Rectal smooth muscle tissue (tissue), 1 donor: ENCODE measurements around the gene DHDDS.
A peak's percentile ranks its signal among the peaks of the same experiment; 100 is the strongest.

ENCODE experiments used
- H3K27ac ChIP-seq: one replicate; pipeline ENCODE4 v1.7.0; 2013; ENCODE audit warnings: low read depth, low read length, inconsistent platforms
- H3K27me3 ChIP-seq: one replicate; pipeline ENCODE4 v1.7.0; 2013; ENCODE audit warnings: low read length; ENCODE audit not compliant: control insufficient read depth, insufficient read depth
- H3K36me3 ChIP-seq: one replicate; pipeline ENCODE4 v1.7.0; 2013; ENCODE audit warnings: low read length; ENCODE audit not compliant: control insufficient read depth, insufficient read depth
- H3K4me1 ChIP-seq: one replicate; pipeline ENCODE4 v1.7.0; 2013; ENCODE audit warnings: low read length; ENCODE audit not compliant: control insufficient read depth, insufficient read depth
- H3K4me3 ChIP-seq: one replicate; pipeline ENCODE4 v1.7.0; 2013; ENCODE audit warnings: low read length
- H3K9ac ChIP-seq: one replicate; pipeline ENCODE4 v1.7.0; 2013; ENCODE audit warnings: low read length

The DHDDS gene

GRCh38 chr1:26471498-26472319 lies 39.6 kb downstream of the DHDDS start:
- H3K27me3 ChIP-seq = no peaks in the 10 kb centered on the region
- peaks cover 12% of the 10 kb centered on the region for H3K36me3 ChIP-seq
- H3K9ac ChIP-seq = no peak overlapping the region
- H3K4me1 ChIP-seq = peaks cover 11% of the 10 kb centered on the region
- H3K4me3 ChIP-seq = peak overlapping the region; percentile 80
- peak overlapping the region; percentile 100 for H3K27ac ChIP-seq

- peak within 1 kb of the TSS; percentile 80 for H3K4me3 ChIP-seq
- peak within 1 kb of the TSS; percentile 76 for H3K9ac ChIP-seq
- H3K27me3 ChIP-seq = no peaks in the 10 kb centered on the region
- peak within 1 kb of the TSS; percentile 100 for H3K27ac ChIP-seq
- H3K4me1 ChIP-seq = peaks cover 11% of the 10 kb centered on the region
- H3K36me3 ChIP-seq = peaks cover 6% of the 10 kb centered on the region
These were observed 40.3 kb downstream of the DHDDS start, which contains the start of gene HMGN2 for GRCh38 chr1:26472320-26472900. TSS of gene HMGN2 (plus strand) at chr1:26472440. CDS start at chr1:26472613, 173 bp downstream.

GRCh38 chr1:26472901-26473845 lies 41.1 kb downstream of the DHDDS start:
- H3K27me3 ChIP-seq = no peaks in the 10 kb centered on the region
- peak overlapping the region; percentile 100 for H3K27ac ChIP-seq
- peaks cover 5% of the 10 kb centered on the region for H3K36me3 ChIP-seq
- peak overlapping the region; percentile 80 for H3K4me3 ChIP-seq
- peaks cover 11% of the 10 kb centered on the region for H3K4me1 ChIP-seq
- peak overlapping the region; percentile 13 for H3K9ac ChIP-seq

DNA sequence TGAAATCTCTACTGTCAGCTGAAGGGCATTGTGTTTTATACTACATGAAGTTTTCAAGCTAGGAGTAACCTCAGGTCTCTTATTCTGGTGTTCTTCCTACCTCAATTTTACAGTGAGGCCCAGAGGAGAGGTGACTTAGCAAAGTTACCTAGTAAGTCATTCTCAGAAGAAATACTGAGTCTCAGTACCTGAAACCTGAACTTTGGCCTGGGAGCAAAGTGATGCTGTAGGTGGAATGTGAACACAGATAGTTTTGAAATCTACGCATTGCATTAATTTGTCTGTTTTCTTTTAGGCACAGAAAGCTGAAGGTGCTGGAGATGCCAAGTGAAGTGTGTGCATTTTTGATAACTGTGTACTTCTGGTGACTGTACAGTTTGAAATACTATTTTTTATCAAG lies 42.7 kb downstream of the DHDDS start:
- no peak overlapping the region for H3K4me3 ChIP-seq
- no peak overlapping the region for H3K27ac ChIP-seq
- H3K36me3 ChIP-seq = peaks cover 5% of the 10 kb centered on the region
- H3K4me1 ChIP-seq = peaks cover 11% of the 10 kb centered on the region
- H3K9ac ChIP-seq = no peak overlapping the region
- H3K27me3 ChIP-seq = no peaks in the 10 kb centered on the region

DNA sequence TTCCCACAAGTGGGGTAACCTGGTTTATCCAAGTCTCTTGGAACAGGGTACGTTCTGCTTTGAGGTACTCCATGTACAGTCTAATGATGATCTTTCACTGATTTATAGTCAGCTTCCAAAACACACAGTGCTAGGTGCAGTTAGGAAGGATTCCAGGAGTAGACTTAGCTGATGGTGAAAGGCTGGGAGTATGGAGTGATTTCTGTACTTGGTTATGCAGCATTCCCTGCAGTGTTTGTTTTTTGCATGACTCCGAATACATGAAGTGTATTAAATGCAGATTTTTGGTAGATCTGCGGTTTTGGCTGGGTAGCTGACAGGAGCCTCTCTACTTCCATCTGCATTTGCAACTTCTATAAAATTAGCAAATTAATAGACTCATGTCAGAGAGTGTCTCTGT lies 43.9 kb downstream of the DHDDS start:
- no peak overlapping the region for H3K9ac ChIP-seq
- no peak overlapping the region for H3K27ac ChIP-seq
- peaks cover 11% of the 10 kb centered on the region for H3K4me1 ChIP-seq
- H3K36me3 ChIP-seq = peaks cover 5% of the 10 kb centered on the region
- no peak overlapping the region for H3K4me3 ChIP-seq
- no peaks in the 10 kb centered on the region for H3K27me3 ChIP-seq

- Histone ChIP-seq H3K9ac (no peak overlapping the region), H3K27me3 (no peaks in the 10 kb centered on the region), H3K36me3 (peaks cover 5% of the 10 kb centered on the region), H3K27ac (no peak overlapping the region), H3K4me3 (no peak overlapping the region), H3K4me1 (peaks cover 5% of the 10 kb centered on the region)
These were observed 44.8 kb downstream of the DHDDS start for GRCh38 chr1:26476958-26477357.

- Histone ChIP-seq H3K27me3 (no peaks in the 10 kb centered on the region), H3K27ac (no peak overlapping the region), H3K9ac (no peak overlapping the region), H3K4me3 (no peak overlapping the region), H3K4me1 (peaks cover 5% of the 10 kb centered on the region), H3K36me3 (peaks cover 5% of the 10 kb centered on the region)
These were observed 45.5 kb downstream of the DHDDS start for GRCh38 chr1:26477446-26478152.

DNA sequence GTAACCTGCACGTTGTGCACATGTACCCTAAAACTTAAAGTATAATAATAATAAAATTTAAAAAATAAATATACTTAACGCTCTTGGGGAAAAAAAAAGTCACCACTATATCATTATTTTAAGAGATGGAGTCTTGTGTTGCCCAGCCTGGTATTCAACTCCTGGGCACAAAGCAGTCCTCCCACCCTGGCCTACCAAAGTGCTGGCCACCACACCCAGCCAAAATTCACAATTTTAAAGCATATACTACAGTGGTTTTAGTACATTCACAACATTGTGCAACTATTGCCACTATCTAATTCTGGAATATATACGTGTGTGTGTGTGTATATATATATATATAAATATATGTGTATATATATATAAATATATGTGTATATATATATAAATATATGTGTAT lies 46.0 kb downstream of the DHDDS start:
- Histone ChIP-seq H3K4me1 (peaks cover 5% of the 10 kb centered on the region), H3K4me3 (no peak overlapping the region), H3K36me3 (peaks cover 5% of the 10 kb centered on the region), H3K27me3 (no peaks in the 10 kb centered on the region), H3K9ac (no peak overlapping the region), H3K27ac (no peak overlapping the region)

GRCh38 chr1:26478988-26479387 lies 46.9 kb downstream of the DHDDS start:
- no peak overlapping the region for H3K9ac ChIP-seq
- H3K27ac ChIP-seq = no peak overlapping the region
- H3K4me3 ChIP-seq = no peak overlapping the region
- peaks cover 5% of the 10 kb centered on the region for H3K36me3 ChIP-seq
- H3K27me3 ChIP-seq = no peaks in the 10 kb centered on the region
- H3K4me1 ChIP-seq = peaks cover 1% of the 10 kb centered on the region

DNA sequence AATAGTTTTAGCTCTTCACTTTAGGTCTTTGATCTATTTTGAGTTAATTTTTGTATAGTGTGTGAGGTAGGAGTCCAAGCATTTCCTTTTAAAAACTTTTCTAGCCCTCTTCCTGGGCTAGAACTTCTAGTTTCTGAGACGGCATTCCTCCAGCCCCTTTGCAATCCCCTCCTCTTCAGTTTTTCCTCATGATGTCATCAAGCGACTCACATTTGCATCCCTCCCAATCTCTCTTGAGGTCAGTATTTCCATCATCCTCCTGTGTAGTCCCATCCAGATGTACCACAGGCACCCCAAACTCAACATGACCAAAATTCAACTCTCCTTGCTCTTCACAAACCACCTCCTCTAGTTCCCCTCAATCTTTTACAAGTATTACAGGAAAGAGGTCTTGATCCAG lies 50.8 kb downstream of the DHDDS start:
- Histone ChIP-seq H3K4me3 (no peak overlapping the region), H3K27ac (no peak overlapping the region), H3K36me3 (no peaks in the 10 kb centered on the region), H3K27me3 (no peaks in the 10 kb centered on the region), H3K4me1 (no peaks in the 10 kb centered on the region), H3K9ac (no peak overlapping the region)

- no peak overlapping the region for H3K4me3 ChIP-seq
- no peak overlapping the region for H3K27ac ChIP-seq
- H3K4me1 ChIP-seq = no peaks in the 10 kb centered on the region
- H3K9ac ChIP-seq = no peak overlapping the region
- no peaks in the 10 kb centered on the region for H3K27me3 ChIP-seq
- H3K36me3 ChIP-seq = no peaks in the 10 kb centered on the region
These were observed 51.9 kb downstream of the DHDDS start for GRCh38 chr1:26483980-26484379.

- no peak overlapping the region for H3K9ac ChIP-seq
- H3K27me3 ChIP-seq = no peaks in the 10 kb centered on the region
- H3K4me3 ChIP-seq = no peak overlapping the region
- no peaks in the 10 kb centered on the region for H3K4me1 ChIP-seq
- no peak overlapping the region for H3K27ac ChIP-seq
- no peaks in the 10 kb centered on the region for H3K36me3 ChIP-seq
These were observed 58.0 kb downstream of the DHDDS start for GRCh38 chr1:26490155-26490554.
